K562 (cell line): ENCODE data around the gene PIP5K1B. TPM values are rescaled to one million over a fixed set of nuclear protein-coding genes. Genes with fewer than 3 reads are reported as not detected.

Experiments
- CBX8 ChIP-seq: fragments of 200-600 bp; sonication (generic); IDR thresholded peaks from 2 replicates; pipeline ENCODE4 v1.6.1; 2012; ENCODE audit warnings: borderline replicate concordance, mixed run types, low read depth, mild to moderate bottlenecking, moderate library complexity, mixed read lengths, low read length, control low read depth, inconsistent platforms; ENCODE audit not compliant: poor library complexity, severe bottlenecking; ENCODE audit errors: extremely low read depth
- CREB5 ChIP-seq: fragments of 250-450 bp; sonication (Bioruptor Pico); IDR thresholded peaks from 2 replicates; pipeline ENCODE4 v1.5.0; 2020; ENCODE audit warnings: mild to moderate bottlenecking
- CXXC5 ChIP-seq: fragments of 250-450 bp; sonication (Bioruptor Pico); IDR thresholded peaks from 2 replicates; pipeline ENCODE4 v1.8.0; 2022; ENCODE audit warnings: inconsistent platforms, mild to moderate bottlenecking, moderate library complexity
- FOXA3 ChIP-seq, 2 experiments: fragments of 450-650 bp in 1 of 2; sonication (generic) in 1 of 2; formaldehyde crosslinking; IDR thresholded peaks in 1 of 2; conservative IDR thresholded peaks in 1 of 2; 2 replicates each; pipeline versions ENCODE4 v1.4.0 to v1.8.0; 2020 to 2022; ENCODE audit warnings: mild to moderate bottlenecking in 2 of 2, missing genetic modification reagents in 1 of 2
- HEY1 ChIP-seq: fragments of 250-450 bp; sonication (Bioruptor Pico); IDR thresholded peaks from 2 replicates; pipeline ENCODE4 v1.5.0; 2020; ENCODE audit warnings: mild to moderate bottlenecking, moderate library complexity, borderline replicate concordance
- KLF16 ChIP-seq: IDR thresholded peaks from 2 replicates; pipeline ENCODE4 v1.6.1; 2016; ENCODE audit warnings: antibody characterized with exemption
- PCBP1 ChIP-seq: fragments of 200-400 bp; formaldehyde crosslinking; IDR thresholded peaks from 2 replicates; pipeline ENCODE4 v1.6.1; 2018; ENCODE audit warnings: mild to moderate bottlenecking, low read depth, low read length; ENCODE audit not compliant: poor library complexity, severe bottlenecking
- PREB ChIP-seq: sonication (generic); formaldehyde crosslinking; IDR thresholded peaks from 2 replicates; pipeline ENCODE4 v1.8.1; 2023; ENCODE audit warnings: mild to moderate bottlenecking, missing genetic modification reagents
- RBM15 ChIP-seq: fragments of 200-400 bp; formaldehyde crosslinking; IDR thresholded peaks from 2 replicates; pipeline ENCODE4 v1.6.1; 2018; ENCODE audit warnings: mild to moderate bottlenecking, low read length, moderate library complexity; ENCODE audit not compliant: insufficient read depth
- TAF7 ChIP-seq: fragments of 450-650 bp; IDR thresholded peaks from 2 replicates; pipeline ENCODE4 v1.6.1; 2016; ENCODE audit warnings: missing genetic modification characterization, missing compliant biosample characterization
- ZFX ChIP-seq: sonication (generic); formaldehyde crosslinking; IDR thresholded peaks from 2 replicates; pipeline ENCODE4 v1.8.0; 2022; ENCODE audit warnings: mild to moderate bottlenecking, missing genetic modification reagents, moderate library complexity
- ZNF143 ChIP-seq: sonication (generic); formaldehyde crosslinking; IDR thresholded peaks from 2 replicates; pipeline ENCODE4 v1.9.0; 2022; ENCODE audit warnings: mild to moderate bottlenecking, missing genetic modification reagents
- ZNF224 ChIP-seq: sonication (generic); formaldehyde crosslinking; IDR thresholded peaks from 2 replicates; pipeline ENCODE4 v1.8.0; 2022; ENCODE audit warnings: mild to moderate bottlenecking, missing genetic modification reagents
- ZNF41 ChIP-seq: fragments of 250-450 bp; sonication (Bioruptor Pico); conservative IDR thresholded peaks from 2 replicates; pipeline ENCODE4 v1.4.0; 2020; ENCODE audit warnings: mild to moderate bottlenecking
- ZNF592 ChIP-seq: fragments of 450-650 bp; IDR thresholded peaks from 2 replicates; pipeline ENCODE4 v1.6.1; 2017; ENCODE audit warnings: antibody characterized with exemption, mild to moderate bottlenecking
- polyA plus RNA-seq, 8 experiments: library from polyadenylated mRNA; depleted of rRNA in 4 of 8; stranded (reverse) in 5 of 8; unstranded in 3 of 8; fragments of >200 nt; fragmentation: Nextera tagmentation in 2 of 8; fragmentation: Illumina TruSeq in 1 of 8; extraction: Ambion mirVana in 2 of 8; extraction: Trizol in 1 of 8; gene quantifications; 2 replicates each; pipeline versions ENCODE4 v1.2.1 to v1.2.3, GENCODE V29; 2011 to 2014; ENCODE audit warnings: inconsistent platforms in 1 of 8, missing spikeins in 1 of 8
- total RNA-seq, 7 experiments: library from RNA; depleted of rRNA in 6 of 7; stranded (reverse); fragments of >200 nt in 6 of 7; fragmentation: Illumina TruSeq in 2 of 7; extraction: Trizol in 2 of 7; gene quantifications; 2 replicates each; pipeline versions ENCODE4 v1.2.1 to v1.2.3, GENCODE V29; 2011 to 2021; ENCODE audit warnings: low replicate concordance in 1 of 7
- TF ChIP-seq, protein P1 (sequence below): fragments of 250-450 bp; sonication (Bioruptor Pico); IDR thresholded peaks from 2 replicates; pipeline ENCODE4 v1.5.0; 2021; ENCODE audit warnings: mild to moderate bottlenecking, borderline replicate concordance
- TF ChIP-seq, protein P2 (sequence below): fragments of 450-650 bp; formaldehyde crosslinking; IDR thresholded peaks from 2 replicates; pipeline ENCODE4 v1.4.0; 2020; ENCODE audit warnings: mild to moderate bottlenecking, moderate library complexity

Gene PIP5K1B
- total and polyA plus RNA-seq, 9 of the 15 experiments (the other 6 are each of a cell fraction or from before 2014, with no cell fraction given) = 3.1 to 12.9 (median 7.4) TPM

- TF ChIP-seq FOXA3 (CRISPR knock-in tag; conservative IDR thresholded peaks at IDR 0.05 in 1 of 2, IDR thresholded peaks at IDR 0.05 in 1 of 2) = no peak
- no peak for TF ChIP-seq HEY1 (CRISPR knock-in tag)
- no peak for TF ChIP-seq ZNF592
- no peak for TF ChIP-seq CBX8
- TF ChIP-seq PREB (CRISPR knock-in tag) = no peak
- no peak for TF ChIP-seq TAF7 (tag)
- TF ChIP-seq, protein P1, sequence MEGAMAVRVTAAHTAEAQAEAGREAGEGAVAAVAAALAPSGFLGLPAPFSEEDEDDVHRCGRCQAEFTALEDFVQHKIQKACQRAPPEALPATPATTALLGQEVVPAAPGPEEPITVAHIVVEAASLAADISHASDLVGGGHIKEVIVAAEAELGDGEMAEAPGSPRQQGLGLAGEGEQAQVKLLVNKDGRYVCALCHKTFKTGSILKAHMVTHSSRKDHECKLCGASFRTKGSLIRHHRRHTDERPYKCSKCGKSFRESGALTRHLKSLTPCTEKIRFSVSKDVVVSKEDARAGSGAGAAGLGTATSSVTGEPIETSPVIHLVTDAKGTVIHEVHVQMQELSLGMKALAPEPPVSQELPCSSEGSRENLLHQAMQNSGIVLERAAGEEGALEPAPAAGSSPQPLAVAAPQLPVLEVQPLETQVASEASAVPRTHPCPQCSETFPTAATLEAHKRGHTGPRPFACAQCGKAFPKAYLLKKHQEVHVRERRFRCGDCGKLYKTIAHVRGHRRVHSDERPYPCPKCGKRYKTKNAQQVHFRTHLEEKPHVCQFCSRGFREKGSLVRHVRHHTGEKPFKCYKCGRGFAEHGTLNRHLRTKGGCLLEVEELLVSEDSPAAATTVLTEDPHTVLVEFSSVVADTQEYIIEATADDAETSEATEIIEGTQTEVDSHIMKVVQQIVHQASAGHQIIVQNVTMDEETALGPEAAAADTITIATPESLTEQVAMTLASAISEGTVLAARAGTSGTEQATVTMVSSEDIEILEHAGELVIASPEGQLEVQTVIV (CRISPR knock-in tag) = no peak
- no peak for TF ChIP-seq ZNF224 (CRISPR knock-in tag)
- TF ChIP-seq CREB5 (CRISPR knock-in tag) = no peak
- TF ChIP-seq ZFX = no peak
- no peak for TF ChIP-seq PCBP1
- TF ChIP-seq KLF16 = peak; percentile 85
- TF ChIP-seq ZNF143 = no peak
- TF ChIP-seq, protein P2, sequence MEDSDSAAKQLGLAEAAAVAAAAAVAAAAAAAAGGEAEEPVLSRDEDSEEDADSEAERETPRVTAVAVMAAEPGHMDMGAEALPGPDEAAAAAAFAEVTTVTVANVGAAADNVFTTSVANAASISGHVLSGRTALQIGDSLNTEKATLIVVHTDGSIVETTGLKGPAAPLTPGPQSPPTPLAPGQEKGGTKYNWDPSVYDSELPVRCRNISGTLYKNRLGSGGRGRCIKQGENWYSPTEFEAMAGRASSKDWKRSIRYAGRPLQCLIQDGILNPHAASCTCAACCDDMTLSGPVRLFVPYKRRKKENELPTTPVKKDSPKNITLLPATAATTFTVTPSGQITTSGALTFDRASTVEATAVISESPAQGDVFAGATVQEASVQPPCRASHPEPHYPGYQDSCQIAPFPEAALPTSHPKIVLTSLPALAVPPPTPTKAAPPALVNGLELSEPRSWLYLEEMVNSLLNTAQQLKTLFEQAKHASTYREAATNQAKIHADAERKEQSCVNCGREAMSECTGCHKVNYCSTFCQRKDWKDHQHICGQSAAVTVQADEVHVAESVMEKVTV (CRISPR knock-in tag) = no peak
- no peak for TF ChIP-seq ZNF41 (CRISPR knock-in tag)
- peak; percentile 36 for TF ChIP-seq CXXC5 (CRISPR knock-in tag)
- TF ChIP-seq RBM15 = no peak
Measured at GRCh38 chr9:68747043-68747533, 42.0 kb downstream of the PIP5K1B start (continued).
